GM13977 (cell line): Measurements from ENCODE around the gene GALNT14.

Experiments
- DNase-seq: peaks from one replicate; pipeline ENCODE4 v3.0.0; 2012; ENCODE audit warnings: low spot score
- in situ Hi-C: fragments of 300-500 bp; cut with MboI; formaldehyde crosslinking; loops from one replicate; pipeline ENCODE4 v1.12.0; 2022; ENCODE audit warnings: low sequenced_read_pairs, low pct_unique_long_range_greater_than_20kb, mixed read lengths, inconsistent platforms; ENCODE audit not compliant: unreplicated experiment
- TF ChIP-seq, protein P1 (sequence below): IDR thresholded peaks from 2 replicates; pipeline ENCODE4 v1.5.1; 2012; ENCODE audit warnings: mild to moderate bottlenecking, control low read depth; ENCODE audit not compliant: insufficient read depth; ENCODE audit errors: extremely low read depth, missing control alignments

The GALNT14 gene

DNA sequence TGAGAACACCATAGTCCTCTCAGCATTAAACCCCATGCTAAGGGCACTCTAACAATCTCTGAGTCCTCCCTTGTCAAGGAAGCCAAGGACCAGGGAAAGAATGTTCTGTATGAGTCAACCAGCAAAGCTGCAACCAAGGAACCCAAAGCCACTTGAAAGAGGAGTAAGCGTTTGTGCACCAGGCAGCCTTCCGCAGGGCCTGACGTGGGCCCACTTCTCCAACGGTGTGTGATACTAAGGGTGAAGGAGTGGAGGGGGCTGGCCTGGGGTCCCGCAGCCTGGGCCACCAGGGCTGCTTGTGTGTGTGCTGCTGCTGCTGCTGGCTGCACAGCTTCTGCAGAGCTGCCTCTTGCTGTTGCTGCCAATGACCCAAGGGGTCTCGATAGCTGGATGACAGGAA, 30.1 kb upstream of the GALNT14 start:
- in situ Hi-C loops, result loop anchor here (25.0 kb wide), 1 partner anchor 456 kb away; no protein-coding TSS in a partner anchor
- TF ChIP-seq, protein P1, sequence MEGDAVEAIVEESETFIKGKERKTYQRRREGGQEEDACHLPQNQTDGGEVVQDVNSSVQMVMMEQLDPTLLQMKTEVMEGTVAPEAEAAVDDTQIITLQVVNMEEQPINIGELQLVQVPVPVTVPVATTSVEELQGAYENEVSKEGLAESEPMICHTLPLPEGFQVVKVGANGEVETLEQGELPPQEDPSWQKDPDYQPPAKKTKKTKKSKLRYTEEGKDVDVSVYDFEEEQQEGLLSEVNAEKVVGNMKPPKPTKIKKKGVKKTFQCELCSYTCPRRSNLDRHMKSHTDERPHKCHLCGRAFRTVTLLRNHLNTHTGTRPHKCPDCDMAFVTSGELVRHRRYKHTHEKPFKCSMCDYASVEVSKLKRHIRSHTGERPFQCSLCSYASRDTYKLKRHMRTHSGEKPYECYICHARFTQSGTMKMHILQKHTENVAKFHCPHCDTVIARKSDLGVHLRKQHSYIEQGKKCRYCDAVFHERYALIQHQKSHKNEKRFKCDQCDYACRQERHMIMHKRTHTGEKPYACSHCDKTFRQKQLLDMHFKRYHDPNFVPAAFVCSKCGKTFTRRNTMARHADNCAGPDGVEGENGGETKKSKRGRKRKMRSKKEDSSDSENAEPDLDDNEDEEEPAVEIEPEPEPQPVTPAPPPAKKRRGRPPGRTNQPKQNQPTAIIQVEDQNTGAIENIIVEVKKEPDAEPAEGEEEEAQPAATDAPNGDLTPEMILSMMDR, result no peak
- no peak for DNase-seq

DNA sequence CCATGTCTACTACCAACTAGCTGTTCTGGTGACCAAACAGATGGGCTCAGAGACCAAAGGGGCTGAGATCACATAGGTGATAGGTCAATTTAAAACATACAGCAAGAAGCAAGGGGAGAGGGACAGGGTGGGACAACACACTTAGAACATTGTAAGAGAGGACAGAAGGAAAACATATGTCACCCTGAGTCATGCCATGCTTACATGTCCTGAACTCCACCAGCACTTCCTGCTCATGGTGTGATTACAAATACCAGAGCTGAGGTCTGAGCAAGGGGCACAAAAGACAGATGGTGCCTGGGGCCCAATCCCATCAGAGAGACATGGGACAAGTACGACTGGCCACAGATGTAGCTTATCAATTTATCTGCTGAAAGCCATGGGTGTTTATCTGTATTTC, 28.7 kb upstream of the GALNT14 start:
- TF ChIP-seq, protein P1, result no peak
- no peak for DNase-seq
- in situ Hi-C loops, result loop anchor here (25.0 kb wide), 1 partner anchor 455 kb away; no protein-coding TSS in a partner anchor

DNA sequence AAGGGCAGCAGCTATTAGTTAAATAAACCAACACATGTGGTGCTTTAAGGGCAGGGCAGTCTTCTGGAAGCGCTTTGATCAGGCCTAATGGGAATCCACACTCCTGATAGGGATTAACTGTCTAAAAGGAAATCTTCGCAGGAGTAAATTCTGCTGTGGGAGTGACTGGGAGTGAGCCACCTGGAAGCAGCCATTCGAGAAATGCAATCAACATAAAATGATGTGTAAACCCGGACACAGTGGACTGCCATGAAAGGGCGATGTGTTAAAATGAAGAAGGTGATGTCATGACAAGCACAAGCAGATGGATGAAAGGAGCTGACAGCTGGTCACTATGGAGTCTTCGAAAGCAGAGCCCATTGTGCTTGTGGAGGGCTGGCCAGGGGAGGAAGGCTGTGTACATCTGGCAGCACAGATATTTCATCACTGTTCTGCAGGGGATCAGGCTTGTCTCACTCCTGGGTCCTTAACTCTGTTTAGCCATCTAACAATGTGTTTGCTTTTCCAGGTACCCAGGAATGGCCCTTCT, 24.8 kb upstream of the GALNT14 start:
- TF ChIP-seq, protein P1, result no peak
- no peak for DNase-seq
- in situ Hi-C loops, result loop anchor here (25.0 kb wide), 1 partner anchor 451 kb away; no protein-coding TSS in a partner anchor

- DNase-seq, result no peak
- in situ Hi-C loops, result loop anchor here (25.0 kb wide), 1 partner anchor 449 kb away; no protein-coding TSS in a partner anchor
- TF ChIP-seq, protein P1, result no peak
Measured at GRCh38 chr2:31161637-31162036, 23.4 kb upstream of the GALNT14 start.

- DNase-seq, result no peak
- TF ChIP-seq, protein P1, result no peak
- in situ Hi-C loops, result loop anchor here (25.0 kb wide), 1 partner anchor 439 kb away; no protein-coding TSS in a partner anchor
Measured at GRCh38 chr2:31151501-31151900, 13.3 kb upstream of the GALNT14 start.

DNA sequence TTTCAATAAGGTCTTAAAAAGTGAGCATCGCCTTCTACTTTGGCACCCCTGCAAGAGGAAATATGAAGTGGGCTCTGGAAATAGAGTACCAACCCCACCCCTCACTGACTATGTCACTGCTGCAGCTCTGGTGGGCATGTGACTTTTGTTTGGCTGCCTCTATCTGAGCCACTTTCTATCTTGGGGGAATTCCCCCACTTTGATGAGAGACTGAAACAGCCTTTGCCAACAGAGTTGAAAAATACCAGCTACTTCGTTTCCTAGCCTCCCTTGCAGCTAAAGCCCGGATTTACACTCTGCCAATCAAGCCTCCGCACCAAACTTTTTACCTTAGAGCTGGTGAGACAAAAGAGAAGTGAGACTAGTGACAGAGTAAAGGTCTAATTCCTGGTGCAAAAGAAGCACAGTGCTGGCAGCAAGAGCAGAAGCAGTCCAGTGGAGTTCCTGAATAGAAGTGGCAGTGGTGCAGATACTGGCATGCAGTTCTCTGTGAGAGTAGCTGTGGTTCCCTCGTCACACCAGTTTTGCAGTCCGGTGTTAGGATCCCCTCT, 12.0 kb upstream of the GALNT14 start:
- no peak for DNase-seq
- TF ChIP-seq, protein P1, result no peak
- in situ Hi-C loops, result loop anchor here (25.0 kb wide), 1 partner anchor 438 kb away; no protein-coding TSS in a partner anchor

DNA sequence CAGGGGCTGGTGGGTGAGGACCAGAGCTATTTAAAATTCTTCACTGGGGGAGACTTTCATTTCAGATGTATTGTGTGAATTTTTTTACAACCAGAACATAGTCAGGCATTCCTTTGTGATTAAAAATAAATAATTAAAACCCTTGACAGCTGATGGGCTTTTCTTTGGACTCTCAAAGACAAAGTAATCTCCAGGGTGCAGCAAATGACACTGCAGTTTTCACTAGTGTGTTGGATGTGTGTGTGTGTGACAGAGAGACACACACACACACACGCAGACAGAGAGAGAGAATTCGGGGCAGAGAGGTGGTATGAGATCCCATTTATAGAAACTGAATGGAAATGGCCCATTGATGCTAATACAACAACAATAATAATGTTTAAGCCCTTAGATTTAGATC, 10.3 kb upstream of the GALNT14 start:
- in situ Hi-C loops, result no loop called here
- TF ChIP-seq, protein P1, result no peak
- DNase-seq, result no peak
